ENCODE results near the gene MANSC4.

Gene MANSC4

GRCh38 chr12:27779920-27780611 is at the start of gene MANSC4, which contains the start of gene KLHL42:
Gene MANSC4 (minus strand): TSS chr12:27780236. CDS start chr12:27771276, 8,960 bp downstream.
Gene KLHL42 (plus strand): TSS chr12:27780233. CDS start chr12:27780331, 98 bp downstream.
- peak; percentile 71 for DNase-seq

GRCh38 chr12:27828196-27828595 is 48.2 kb upstream of the MANSC4 start:
- no peak for DNase-seq

- no peak for DNase-seq
These were observed 46.0 kb upstream of the MANSC4 start for GRCh38 chr12:27826076-27826475.

- no peak for DNase-seq
These were observed 44.2 kb upstream of the MANSC4 start for GRCh38 chr12:27824126-27824842.

- no peak for DNase-seq
These were observed 43.0 kb upstream of the MANSC4 start for GRCh38 chr12:27823038-27823437.

GRCh38 chr12:27822076-27822712 is 42.2 kb upstream of the MANSC4 start:
- no peak for DNase-seq

- peak; percentile 64 for DNase-seq
These were observed 41.4 kb upstream of the MANSC4 start for GRCh38 chr12:27821259-27821973.

- DNase-seq: no peak
These were observed 40.5 kb upstream of the MANSC4 start for GRCh38 chr12:27820564-27820963.

GRCh38 chr12:27818401-27818918 is 38.4 kb upstream of the MANSC4 start:
- no peak for DNase-seq

GRCh38 chr12:27817766-27818165 is 37.7 kb upstream of the MANSC4 start:
- DNase-seq: no peak

GRCh38 chr12:27814851-27815591 is 35.0 kb upstream of the MANSC4 start:
- no peak for DNase-seq

GRCh38 chr12:27814411-27814810 is 34.4 kb upstream of the MANSC4 start:
- no peak for DNase-seq

GRCh38 chr12:27812502-27812901 is 32.5 kb upstream of the MANSC4 start:
- DNase-seq: no peak

GRCh38 chr12:27810756-27811155 is 30.7 kb upstream of the MANSC4 start:
- no peak for DNase-seq

GRCh38 chr12:27808841-27809240 is 28.8 kb upstream of the MANSC4 start:
- no peak for DNase-seq

- DNase-seq: no peak
These were observed 27.1 kb upstream of the MANSC4 start for GRCh38 chr12:27807063-27807703.

- DNase-seq: no peak
These were observed 26.2 kb upstream of the MANSC4 start for GRCh38 chr12:27806259-27806658.

GRCh38 chr12:27805238-27805637 is 25.2 kb upstream of the MANSC4 start:
- DNase-seq: no peak

- DNase-seq: no peak
These were observed 22.9 kb upstream of the MANSC4 start for GRCh38 chr12:27802936-27803335.

GRCh38 chr12:27802511-27802910 is 22.5 kb upstream of the MANSC4 start:
- no peak for DNase-seq

- no peak for DNase-seq
These were observed 21.6 kb upstream of the MANSC4 start for GRCh38 chr12:27801630-27802029.

GRCh38 chr12:27800819-27801218 is 20.8 kb upstream of the MANSC4 start:
- no peak for DNase-seq

Data from inflammatory macrophage treated with lipopolysaccharide for 4 hours (primary cell).